DMS53 treated with DMSO at 0.1 percent for 48 hours (cell line): ENCODE data around the gene EYA2.
"Not testable (repeated sequence)": the region's sequence is repeated elsewhere in the genome, so short reads cannot be mapped to it uniquely, and the experiment has no call there.

ENCODE experiments used
- DNase-seq: peaks from one replicate; lab custom pipeline; 2025; ENCODE audit not compliant: unreplicated experiment; lab: John Stamatoyannopoulos, UW

Gene EYA2

GRCh38 chr20:47196091-47197081, 301.7 kb downstream of the EYA2 start:
- peak; percentile 89 for DNase-seq

DNA sequence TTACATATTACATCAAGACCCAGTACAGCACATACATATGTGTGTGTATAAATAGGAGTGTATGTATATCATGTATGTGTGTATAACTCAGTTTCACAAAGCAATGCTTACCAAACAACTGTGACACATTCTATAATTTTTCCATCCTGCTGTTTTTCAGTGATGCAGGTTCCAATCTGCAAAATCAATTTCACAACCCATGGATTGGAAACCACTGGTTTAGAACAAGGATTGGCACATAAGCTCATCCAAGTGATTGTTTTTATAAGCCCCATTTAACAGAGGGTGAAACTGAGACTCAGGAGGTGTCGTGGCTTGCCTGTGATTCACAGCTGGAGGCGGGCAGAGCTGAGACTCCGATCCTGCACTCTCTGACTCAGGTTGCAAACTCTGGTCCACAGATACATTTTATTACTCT, 303.6 kb downstream of the EYA2 start:
- no peak for DNase-seq

- no peak for DNase-seq
These were observed 304.4 kb downstream of the EYA2 start for GRCh38 chr20:47198996-47199552.

- DNase-seq, result no peak
These were observed 306.6 kb downstream of the EYA2 start for GRCh38 chr20:47201074-47201730.

DNA sequence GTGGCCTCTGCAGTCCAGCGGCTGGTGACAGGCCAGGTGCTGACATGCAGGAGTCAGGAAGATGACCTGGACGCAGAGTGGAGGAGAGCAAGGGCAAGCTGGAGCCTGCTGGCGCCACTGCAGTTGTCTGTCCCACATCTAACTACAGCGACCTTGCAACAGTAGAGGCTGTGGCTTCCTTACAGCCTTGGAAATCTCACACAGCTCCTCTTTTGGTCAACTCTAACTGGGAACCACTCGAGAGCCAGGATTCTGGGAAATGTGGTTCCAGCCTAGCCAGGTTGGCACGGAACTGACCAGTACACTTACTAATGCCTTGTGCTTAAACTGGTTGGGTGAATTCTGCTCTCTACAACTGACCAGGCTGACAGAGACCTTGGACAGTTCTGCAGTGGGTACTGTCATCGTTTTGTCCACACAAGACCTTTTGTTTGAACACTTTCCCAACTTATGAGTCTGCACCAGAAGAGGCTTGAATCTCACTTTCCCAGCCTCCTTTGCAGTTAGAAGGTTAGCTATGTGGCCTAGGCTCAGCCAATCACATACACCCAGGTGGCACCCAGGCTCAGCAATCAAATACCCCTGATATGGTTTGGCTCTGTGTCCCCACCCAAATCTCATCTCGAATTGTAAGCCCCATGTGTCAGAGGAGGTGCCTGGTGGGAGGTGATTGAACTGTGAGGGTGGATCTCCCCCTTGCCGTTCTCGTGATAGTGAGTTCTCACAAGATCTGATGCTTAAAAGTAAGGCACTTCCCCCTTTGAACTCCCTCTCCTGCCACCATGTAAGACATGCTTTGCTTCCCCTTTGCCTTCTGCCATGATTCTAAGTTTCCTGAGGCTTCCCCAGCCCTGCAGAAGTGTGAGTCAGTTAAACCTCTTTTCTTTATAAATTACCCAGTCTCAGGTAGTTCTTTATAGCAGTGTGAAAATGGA, 308.4 kb downstream of the EYA2 start:
- DNase-seq, result no peak

DNA sequence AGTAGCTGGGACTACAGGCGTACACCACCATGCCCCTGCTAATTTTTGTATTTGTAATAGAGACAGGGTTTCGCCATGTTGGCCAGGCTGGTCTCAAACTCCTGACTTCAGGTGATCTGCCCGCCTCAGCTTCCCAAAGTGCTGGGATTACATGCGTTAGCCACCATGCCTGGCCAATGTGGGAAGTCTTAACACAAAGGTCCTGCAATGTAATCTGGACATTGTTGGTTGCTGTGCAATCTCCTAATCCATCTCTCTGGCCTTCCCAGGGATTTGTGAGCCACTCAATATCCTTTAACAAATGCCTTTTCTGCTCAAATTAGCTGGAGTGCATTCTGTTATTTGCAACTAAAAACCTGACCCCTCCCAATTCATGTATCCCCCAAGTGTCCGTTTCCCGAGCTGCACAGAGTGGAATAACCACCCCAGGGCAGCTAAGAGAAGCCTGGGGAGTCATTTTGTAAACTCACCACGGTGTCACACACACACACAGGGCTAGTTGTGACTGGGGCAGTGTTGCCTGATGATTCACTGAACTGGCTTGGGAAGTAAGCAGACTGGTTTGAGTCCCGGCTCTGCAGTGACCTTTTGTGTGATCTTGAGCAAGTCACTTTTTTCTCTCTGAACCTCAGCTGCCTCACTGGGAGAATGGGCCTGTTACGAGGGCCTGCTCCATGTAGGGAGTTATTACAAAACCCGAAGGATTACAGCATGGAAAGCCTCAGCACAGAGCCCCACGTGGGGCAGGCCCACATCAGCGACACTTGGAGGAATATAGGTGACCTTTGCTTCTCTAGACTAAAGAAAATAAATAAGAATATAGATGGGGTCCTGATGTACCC, 309.6 kb downstream of the EYA2 start:
- no peak for DNase-seq

DNA sequence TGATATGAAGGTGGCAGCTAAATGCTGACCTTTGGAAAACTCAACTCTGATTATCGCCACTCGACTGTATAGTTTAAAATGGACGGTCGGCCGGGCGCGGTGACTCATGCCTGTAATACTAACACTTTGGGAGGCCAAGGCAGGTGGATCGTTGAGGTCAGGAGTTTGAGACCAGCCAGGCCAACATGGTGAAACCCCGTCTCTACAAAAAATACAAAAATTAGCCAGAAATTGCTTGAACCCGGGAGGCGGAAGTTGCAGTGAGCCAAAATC, 310.1 kb downstream of the EYA2 start:
- DNase-seq, result not testable (repeated sequence)

- peak; percentile 97 for DNase-seq
These were observed 311.0 kb downstream of the EYA2 start for GRCh38 chr20:47205577-47206123.

GRCh38 chr20:47206552-47206951, 311.9 kb downstream of the EYA2 start:
- DNase-seq, result not testable (repeated sequence)

- no peak for DNase-seq
These were observed 312.5 kb downstream of the EYA2 start for GRCh38 chr20:47206962-47207641.

DNA sequence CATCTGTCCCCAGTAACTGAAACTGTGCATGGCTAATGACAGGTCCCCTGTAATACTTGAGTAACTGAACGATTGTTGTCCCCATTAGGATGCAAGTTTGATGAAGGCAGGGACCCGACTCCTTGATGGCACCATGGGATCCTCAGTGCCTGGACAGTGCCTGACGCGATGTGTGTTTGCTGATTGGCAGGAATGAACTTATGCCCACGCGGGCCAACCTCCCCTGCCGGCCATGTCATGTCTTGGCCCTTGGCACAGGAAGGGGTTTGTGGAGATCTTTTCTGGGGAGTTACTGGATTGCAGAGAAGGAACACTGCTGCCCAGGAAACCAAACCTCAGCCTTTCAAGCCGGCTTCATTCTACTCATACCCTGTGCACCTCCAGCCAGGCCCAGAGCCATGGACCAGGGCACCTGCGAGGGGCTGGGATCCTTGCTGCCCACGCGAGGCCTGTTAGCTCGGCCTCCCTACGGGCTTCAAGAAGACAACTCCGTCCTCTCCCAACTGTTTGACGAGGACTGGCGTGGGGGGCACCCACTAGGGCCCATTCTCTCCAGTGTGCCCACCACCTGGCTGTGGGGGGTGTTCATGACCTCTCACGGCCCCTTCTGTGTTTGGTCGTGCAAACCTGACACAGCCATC, 314.0 kb downstream of the EYA2 start:
- no peak for DNase-seq

- DNase-seq, result no peak
These were observed 315.3 kb downstream of the EYA2 start for GRCh38 chr20:47209982-47210381.

- DNase-seq, result no peak
These were observed 315.8 kb downstream of the EYA2 start for GRCh38 chr20:47210470-47210869.

- DNase-seq, result no peak
These were observed 316.4 kb downstream of the EYA2 start for GRCh38 chr20:47211036-47211435.

- DNase-seq, result no peak
These were observed 318.1 kb downstream of the EYA2 start for GRCh38 chr20:47212606-47213207.

DNA sequence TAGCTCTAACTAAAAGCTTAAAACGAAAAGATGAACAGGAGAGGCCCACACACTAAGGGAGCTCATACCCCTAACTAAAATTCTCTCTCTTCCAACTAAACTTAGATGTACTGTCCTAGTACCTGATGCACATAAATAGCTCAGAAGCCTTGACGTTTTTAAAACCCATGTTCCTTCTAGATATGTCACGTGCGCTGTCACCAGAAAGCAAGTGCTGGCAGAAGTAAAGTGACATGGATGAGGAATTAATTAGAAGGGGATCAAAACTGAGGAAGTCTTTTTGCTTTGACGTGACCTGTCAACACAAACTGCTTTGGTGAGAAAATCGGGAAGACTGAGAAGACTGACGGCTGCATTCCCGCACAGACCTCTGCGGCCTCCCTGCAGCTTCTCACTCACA, 319.3 kb downstream of the EYA2 start:
- no peak for DNase-seq

- DNase-seq, result no peak
These were observed 321.2 kb downstream of the EYA2 start for GRCh38 chr20:47215653-47216397.
